Activated CD4-positive, alpha-beta T cell treated with anti-CD3 and anti-CD28 coated beads for 1 hour (primary cell): Measurements from ENCODE around the gene UNC79.

ENCODE experiments used
- DNase-seq: peaks from one replicate; pipeline ENCODE4 v3.0.0-alpha.2; 2020

Gene UNC79

DNA sequence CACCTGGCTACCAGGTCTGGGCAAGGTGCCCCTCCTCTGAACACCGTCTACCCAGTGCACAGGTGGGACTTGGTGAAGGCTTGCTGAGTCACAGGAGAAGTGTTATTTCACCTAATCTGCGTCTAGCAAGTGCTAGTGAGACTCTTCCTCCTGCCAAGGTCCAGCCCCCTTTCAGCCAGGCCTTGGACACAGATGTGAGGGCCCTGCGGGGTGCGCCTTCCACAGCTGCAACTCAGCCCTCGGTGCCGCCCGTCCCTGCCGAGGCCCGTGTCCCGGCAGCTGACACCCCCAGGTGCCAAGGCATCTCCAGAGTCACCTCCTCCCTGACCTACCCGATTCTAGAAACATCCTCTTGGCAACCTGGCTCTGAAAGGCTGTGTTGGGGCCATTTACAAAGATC, 302.5 kb downstream of the UNC79 start:
- DNase-seq: no peak

DNA sequence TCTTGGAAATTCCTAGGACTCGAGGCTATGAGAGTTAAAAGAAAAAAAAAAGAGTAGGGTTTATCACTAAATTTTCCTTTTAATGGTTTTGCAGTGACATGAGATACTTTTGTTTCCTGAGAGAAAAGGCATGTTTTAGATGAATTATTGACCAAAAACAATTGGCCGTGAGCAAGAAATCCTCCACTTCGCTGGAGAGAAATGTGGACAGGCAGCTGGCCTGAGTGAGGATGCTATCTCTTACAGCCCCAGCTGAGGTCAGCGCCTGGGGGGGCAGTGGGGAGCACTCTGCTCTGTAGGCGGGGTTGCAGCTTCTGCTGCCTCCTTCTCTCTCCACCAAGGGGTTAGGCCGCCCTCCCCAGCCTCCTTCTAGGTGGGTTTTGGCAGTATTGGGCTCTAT, 302.9 kb downstream of the UNC79 start:
- DNase-seq: no peak

- DNase-seq: no peak
Observed at GRCh38 chr14:93734086-93734822, 303.5 kb downstream of the UNC79 start.

DNA sequence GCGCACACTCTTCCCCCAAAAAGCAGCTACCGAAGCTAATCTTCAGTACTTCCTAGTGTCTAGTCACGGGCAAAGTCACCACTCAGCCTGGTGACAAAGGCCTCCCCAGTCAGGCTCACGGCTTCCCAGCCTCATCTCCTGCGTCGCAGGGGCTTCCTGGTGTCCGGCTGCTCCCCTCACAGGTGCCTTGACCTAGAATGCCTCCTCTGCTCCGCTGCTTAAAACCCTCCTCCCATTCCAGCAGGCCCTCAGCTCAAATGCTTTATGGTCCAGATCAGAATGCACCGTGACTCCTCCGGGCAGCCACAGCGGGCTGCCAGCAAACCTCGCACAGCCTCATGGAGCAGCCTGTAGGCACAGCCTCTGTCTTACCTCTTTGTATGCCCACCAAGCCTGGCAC, 304.5 kb downstream of the UNC79 start:
- DNase-seq: no peak

GRCh38 chr14:93736378-93737014, 305.8 kb downstream of the UNC79 start:
- DNase-seq: no peak

DNA sequence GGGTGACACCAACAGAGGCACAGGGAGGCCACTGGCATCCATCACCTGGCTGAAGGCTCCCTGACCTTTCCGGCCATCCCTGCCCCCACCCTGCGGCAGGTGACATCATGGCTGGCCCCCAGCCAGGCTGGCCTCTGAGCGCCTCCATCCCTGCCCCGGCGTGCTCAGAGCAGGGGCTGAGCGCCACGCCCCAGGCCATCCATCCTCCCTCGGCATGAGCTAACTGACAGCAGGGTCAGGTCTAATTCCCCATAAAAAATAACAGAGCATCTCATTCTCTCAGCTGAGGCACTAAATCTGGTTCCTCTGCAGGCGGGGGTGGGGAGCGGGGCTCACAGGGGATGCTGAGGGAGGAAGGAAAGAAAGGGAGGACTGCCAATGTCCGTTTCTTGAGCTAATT, 306.9 kb downstream of the UNC79 start:
- DNase-seq: no peak

- no peak for DNase-seq
Observed at GRCh38 chr14:93741556-93742230, 311.0 kb downstream of the UNC79 start.

DNA sequence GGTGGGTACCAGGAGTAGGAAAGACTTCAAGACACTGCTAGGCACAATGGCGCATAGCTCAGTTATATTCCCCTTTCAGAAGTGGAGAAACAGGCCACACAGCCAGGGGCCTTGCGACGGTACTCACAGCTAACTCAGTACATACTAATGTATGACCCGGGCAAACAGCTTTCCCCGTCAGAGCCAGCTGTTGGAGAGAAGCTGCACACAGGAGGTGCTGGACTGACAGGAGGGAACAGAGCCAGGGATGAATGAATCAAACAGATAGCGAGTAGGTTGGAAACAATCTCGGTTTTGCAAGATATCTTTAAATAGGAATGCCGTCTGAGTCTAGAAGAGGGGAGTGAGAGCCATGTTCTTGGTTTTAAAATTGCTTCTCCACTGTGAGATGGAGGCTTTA, 312.0 kb downstream of the UNC79 start:
- no peak for DNase-seq

DNA sequence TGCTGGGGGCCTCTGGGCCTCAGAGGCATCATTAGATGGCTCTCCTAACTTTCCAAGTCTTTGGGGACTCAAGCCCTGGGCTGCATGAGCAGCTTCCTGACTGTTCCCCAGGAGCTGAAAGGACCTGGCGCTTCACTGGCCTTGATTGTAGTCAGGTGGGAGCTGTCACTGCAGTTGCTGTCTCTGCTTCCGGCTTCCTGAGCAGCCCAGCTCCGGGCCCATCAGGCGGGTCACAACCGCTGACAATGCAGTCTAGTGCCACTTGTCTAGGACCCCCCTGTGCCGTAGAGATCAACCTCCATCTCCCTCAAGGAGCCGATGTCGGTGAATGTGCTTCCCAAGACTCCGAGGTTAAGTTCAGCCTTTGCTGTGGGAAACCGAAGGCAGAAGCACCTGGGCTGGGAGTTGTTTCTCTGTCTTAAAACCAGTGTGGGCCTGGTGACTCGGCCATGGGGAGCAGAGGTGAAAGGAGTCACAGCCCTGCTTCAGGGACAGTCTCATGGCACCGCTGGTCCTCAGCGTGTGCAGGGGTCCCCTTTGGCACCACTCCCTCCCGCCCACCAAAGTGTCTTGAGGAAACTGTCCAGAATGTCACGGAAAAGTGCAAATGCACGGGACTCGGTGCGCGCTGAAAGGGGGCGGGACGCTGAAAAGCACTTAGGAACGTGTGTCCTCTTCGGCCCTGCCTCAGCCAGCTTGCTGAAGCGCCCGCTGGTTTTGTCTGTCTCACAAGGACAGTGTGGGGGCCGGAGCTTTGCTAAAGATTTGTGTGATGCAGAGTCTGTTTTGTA, 312.7 kb downstream of the UNC79 start:
- no peak for DNase-seq

GRCh38 chr14:93744176-93744575, 313.4 kb downstream of the UNC79 start:
- no peak for DNase-seq

- no peak for DNase-seq
Observed at GRCh38 chr14:93744876-93745275, 314.1 kb downstream of the UNC79 start.

DNA sequence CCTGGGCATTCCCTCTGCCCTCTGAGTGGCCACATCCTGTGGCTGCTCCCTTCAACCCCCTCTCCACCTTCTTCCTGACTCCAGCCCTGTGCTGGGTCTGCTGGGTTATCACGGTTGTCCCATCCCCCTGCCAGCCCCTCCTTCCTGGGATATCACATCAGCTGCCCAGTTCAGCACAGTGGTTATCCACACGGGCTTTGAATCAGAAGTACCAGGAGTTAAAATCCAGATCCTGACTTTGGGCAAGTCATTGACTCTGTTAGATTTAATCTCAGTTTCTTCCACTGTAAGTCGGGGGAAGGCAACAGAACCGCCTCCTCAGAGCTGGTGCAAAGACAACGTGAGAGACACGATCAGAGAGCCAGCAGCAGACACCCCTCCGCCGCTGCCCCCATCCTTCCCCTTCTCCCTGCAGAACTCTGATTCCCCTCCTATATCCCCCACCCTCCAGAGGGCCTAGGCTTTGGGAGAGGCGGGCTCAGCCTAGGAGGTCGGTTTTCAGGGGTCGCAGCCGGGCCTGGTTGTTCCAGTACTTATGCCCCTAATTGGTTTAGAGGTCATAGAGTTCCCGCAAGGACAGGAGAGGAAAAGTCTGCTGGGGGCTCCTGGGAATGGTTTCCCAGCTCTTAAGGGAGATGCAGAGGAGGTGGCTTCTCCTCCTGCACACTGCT, 315.0 kb downstream of the UNC79 start:
- no peak for DNase-seq

DNA sequence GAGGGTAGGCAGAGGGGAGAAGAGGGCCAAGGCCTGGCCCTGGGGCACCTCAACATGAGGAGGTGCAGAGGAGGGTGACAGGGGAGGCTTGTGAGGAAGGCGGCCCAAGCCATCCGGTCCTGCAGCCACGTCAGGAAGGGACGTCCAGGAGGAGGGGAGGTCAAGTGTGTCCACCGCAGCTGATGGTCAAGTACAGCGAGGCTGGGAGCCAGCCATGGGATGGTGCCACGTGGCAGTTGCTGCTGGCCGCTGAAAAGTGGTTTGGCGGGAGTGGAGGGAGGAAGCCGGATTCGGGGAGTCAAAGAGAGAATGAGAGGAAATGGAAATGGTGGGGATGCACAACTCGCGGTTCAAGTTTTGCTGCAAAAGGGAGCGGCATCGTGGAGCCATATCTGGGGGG, 316.4 kb downstream of the UNC79 start:
- no peak for DNase-seq

DNA sequence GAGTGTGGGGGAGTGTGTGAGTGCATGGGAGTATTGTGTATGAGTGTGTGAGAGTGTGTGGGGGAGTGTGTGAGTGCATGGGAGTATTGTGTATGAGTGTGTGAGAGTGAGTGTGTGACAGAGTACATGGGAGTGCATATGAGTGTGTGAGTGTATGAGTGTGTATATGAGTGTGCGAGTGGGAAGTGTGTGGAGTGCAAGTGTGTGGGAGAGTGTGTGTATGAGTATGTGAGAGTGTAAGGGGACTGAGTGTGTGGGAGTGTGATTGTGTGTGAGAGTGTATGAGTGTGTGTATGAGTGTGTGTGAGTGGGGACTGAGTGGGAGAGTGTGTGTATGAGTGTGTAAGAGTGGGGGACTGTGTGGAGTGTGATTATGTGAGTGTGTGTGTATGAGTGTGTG, 316.8 kb downstream of the UNC79 start:
- no peak for DNase-seq

DNA sequence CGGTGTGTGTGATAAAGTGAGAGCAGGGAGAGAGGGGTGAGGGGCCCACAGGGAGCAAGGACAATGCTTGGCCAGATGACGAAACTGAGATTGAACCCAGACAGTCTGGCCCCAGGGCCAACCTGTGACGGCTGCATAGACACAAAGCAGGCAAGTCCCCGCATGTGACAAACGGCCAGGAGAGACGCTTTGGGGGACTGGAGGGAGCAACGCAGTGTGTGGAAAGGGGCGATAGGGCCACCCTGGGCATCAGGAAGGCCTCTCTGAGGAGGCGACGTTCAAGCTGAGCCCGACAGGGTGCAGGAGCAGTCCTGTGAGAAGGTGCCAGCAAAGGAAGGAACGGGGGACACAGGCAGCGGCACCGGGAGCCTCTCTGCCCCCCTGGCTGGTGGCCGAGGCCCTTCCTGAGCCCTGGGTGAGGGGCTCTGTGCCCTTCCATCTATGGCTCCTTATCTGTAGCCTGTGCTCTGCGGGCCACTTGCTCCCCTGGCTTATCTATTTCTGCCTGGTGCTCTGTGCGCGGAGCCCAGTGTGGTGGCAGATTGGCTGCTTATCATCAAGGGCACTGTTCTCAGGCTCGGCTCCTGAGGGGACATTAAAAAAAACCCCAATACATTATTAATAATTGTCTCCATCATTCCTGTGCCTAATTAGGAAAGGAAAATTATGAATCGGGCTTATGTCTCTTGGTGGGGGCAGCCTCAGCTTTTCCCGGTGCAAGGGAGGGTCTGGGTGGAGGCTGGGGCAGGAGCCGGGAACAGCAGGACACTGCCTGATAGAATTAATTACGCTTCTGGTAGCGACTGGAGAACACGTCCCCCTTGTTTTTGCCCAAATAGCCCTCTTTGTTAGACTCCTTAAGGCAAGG, 317.7 kb downstream of the UNC79 start:
- DNase-seq: no peak

GRCh38 chr14:93749076-93749420, 318.3 kb downstream of the UNC79 start:
- DNase-seq: no peak

DNA sequence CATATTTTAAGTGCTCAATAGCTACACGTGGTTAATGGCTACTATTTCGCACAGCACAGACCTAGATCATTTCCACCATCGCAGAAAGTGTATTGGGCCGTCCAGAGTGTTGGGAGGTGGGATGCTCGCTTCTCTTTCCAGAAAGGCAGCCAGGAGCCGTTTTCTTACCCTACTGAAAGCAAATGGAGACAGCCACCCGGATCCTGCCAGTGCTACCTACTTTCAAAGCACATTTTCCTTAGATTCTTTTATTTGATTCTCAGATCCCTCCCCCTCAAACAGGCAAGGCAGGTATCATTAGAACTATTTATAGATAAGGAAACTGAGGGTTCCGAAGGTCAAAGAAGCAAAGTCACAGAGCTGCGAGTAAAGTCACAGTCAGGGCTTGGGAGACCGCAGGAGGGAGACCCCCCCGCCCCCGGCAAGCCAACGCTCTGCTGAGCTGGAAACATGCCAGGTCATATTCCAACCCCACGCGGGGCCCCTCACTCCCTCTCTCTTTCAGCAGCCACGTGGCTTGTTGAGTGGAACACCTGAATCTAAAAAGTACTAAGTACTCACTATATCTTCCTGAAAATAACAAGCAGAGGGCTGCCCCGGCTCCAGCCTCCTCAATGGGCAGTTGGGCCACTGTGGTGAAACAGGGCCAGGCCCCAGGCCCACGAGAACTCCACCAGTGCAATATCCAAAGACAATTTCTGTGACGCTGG, 321.4 kb downstream of the UNC79 start:
- no peak for DNase-seq

DNA sequence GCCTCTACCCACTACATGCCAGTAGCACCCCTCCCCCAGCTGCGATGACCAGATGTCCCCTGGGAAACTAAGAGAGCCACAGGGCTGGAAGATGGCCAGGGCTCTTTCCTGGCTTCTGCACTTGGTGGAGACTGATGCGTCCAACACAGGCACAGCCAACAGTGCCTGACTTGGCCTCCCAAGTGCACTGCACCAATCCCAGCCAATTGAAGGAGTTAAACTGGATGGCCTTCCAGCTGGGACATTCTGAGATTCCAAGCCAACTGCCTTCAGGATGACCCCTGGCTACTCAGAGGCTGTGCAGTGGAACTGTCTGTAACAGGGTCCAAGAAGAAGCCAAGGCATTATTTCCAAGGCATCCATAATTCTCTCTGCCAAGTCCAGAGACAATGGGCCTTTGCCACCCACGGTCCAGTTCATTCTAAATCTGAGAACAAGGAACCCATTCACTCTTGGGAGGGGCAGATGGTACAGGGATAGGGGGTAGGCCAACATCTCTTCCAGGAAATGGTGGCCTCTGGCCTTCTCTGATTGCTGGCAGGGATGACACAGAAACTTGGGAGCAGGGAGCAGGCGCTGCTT, 322.3 kb downstream of the UNC79 start:
- DNase-seq: no peak

GRCh38 chr14:93753647-93754046, 322.9 kb downstream of the UNC79 start:
- no peak for DNase-seq

- DNase-seq: no peak
Observed at GRCh38 chr14:93757206-93757605, 326.5 kb downstream of the UNC79 start.
